Measurements from ENCODE around the gene PP2D1. TPM values are rescaled to one million over a fixed set of nuclear protein-coding genes. Genes with fewer than 3 reads are reported as not detected.
"Not testable (repeated sequence)": the region's sequence is repeated elsewhere in the genome, so short reads cannot be mapped to it uniquely, and the experiment has no call there.

PP2D1 gene
- total RNA-seq, 1 donor from 2014 or later: not detected

DNA sequence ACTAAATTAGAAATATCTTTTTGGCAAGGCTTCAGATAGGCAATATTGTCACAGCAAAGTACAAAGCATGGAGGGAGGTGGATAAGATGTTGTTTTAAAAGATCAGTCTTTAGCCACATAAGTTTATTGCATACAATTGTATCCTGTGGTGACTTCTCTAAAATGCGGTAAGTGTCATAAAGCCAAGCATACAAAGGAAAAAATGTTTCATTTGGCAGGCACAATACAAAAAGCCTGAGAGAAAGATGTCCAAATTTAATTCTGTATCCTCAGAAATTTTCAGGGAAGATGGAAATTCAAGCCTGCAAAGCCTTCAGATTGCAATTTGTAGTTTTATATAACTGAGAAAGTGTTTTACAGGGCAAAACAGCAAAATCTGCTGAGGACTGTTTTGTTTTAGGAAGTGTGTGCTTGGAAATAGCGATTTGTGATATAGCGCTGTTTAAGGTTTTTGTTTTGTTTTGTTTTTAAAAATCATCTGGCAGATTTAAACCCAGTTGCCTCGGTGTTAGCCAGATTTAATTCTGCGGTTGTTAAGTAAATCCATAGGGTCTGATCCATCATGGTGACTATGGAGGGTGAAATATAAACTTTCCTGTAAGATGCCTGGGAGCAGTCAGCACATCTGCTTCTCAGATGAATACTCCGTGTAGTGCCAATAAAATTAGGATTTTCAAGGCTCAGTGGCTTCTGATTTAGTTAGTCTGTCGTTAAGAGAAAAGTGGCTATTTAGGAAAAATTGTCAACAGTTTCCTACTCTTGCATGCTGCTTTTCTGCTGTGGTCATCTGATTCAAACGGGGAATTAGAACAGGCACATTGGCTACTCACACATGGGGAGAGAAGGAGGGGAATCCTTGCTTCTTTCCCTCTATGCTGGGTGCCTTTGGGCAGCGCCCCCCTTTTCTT lies 36.2 kb upstream of the PP2D1 start:
- no peak overlapping the region for H3K27ac Mint-ChIP-seq
- no peaks in the 10 kb centered on the region for H3K9me3 Mint-ChIP-seq
- no peaks in the 10 kb centered on the region for H3K27me3 Mint-ChIP-seq (ENCODE audit: insufficient read depth)
- no peak overlapping the region for H3K4me3 Mint-ChIP-seq
- H3K4me1 Mint-ChIP-seq (ENCODE audit: low read depth): peaks cover 88% of the 10 kb centered on the region
- intact Hi-C loops (cut with micrococcal nuclease): no loop called here
- DNase-seq (ENCODE audit: low spot score): no peak
- H3K36me3 Mint-ChIP-seq (ENCODE audit: low read depth): peaks cover 10% of the 10 kb centered on the region

DNA sequence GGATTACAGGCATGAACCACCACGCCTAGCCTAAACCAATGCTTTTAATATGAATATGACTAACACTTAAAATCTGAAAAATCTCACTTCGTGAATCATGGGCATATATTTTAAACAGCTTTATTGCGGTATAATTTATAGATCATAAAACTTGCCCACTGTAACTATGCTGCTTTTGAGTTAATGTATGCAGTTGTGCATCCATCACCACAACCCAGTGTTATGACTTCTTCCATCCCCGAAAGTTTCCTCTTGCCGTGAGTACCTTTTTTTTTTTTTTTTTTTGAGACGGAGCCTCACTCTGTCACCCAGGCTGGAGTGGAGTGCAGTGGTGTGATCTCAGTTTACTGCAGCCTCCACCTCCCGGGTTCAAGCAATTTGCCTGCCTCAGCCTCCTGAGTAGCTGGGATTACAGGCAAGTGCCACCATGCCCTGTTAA lies 35.3 kb upstream of the PP2D1 start:
- no peaks in the 10 kb centered on the region for H3K9me3 Mint-ChIP-seq
- H3K4me3 Mint-ChIP-seq: no peak overlapping the region
- DNase-seq (ENCODE audit: low spot score): no peak
- peaks cover 10% of the 10 kb centered on the region for H3K36me3 Mint-ChIP-seq (ENCODE audit: low read depth)
- no peaks in the 10 kb centered on the region for H3K27me3 Mint-ChIP-seq (ENCODE audit: insufficient read depth)
- intact Hi-C loops (cut with micrococcal nuclease): no loop called here
- peaks cover 88% of the 10 kb centered on the region for H3K4me1 Mint-ChIP-seq (ENCODE audit: low read depth)
- no peak overlapping the region for H3K27ac Mint-ChIP-seq

DNA sequence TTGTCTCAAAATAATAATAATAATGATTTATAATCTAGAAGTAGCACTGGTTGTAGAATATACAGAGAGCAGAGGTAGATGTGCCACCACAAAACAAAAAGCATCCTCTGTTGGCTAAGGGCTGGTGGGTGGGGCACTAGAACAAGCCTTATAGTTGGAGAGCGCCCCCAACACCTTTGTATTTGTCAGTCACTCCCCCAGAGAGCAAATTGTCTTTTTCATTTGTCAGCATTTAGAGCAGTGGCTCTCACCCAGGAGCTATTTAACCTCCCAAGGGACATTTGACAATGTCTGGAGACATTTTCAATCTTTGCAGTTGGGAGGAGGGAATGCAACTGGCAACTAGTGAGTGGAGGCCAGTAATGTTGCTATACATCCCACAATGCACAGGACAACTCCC lies 34.5 kb upstream of the PP2D1 start:
- no peaks in the 10 kb centered on the region for H3K27me3 Mint-ChIP-seq (ENCODE audit: insufficient read depth)
- no peak for DNase-seq (ENCODE audit: low spot score)
- H3K36me3 Mint-ChIP-seq (ENCODE audit: low read depth): peaks cover 10% of the 10 kb centered on the region
- no peak overlapping the region for H3K27ac Mint-ChIP-seq
- intact Hi-C loops (cut with micrococcal nuclease): no loop called here
- no peaks in the 10 kb centered on the region for H3K9me3 Mint-ChIP-seq
- H3K4me1 Mint-ChIP-seq (ENCODE audit: low read depth): peaks cover 88% of the 10 kb centered on the region
- no peak overlapping the region for H3K4me3 Mint-ChIP-seq

DNA sequence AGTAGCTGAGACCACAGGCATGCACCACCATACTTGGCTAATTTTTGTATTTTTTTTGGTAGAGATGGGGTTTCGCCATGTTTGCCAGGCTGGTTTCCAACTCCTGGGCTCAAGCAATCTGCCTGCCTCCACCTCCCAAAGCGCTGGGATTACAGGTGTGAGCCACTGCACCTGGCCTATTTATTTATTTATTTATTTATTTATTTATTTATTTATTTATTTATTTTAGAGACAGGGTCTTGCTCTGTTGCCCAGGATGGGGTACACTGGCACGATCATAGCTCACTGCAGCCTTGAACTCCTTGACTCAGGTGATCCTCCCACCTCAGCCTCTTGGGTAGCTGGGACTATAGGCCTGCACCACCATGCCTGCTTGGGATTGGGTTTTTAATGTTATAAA lies 33.1 kb upstream of the PP2D1 start:
- DNase-seq (ENCODE audit: low spot score); H3K4me3 Mint-ChIP-seq; H3K9me3 Mint-ChIP-seq; intact Hi-C loops (cut with micrococcal nuclease); H3K27me3 Mint-ChIP-seq (ENCODE audit: insufficient read depth); H3K36me3 Mint-ChIP-seq (ENCODE audit: low read depth); H3K27ac Mint-ChIP-seq: not testable (repeated sequence)
- peaks cover 76% of the 10 kb centered on the region for H3K4me1 Mint-ChIP-seq (ENCODE audit: low read depth)

- no peak for DNase-seq (ENCODE audit: low spot score)
- Mint-ChIP-seq H3K27ac (peak overlapping the region; percentile 87), H3K36me3 (ENCODE audit: low read depth) (peaks cover 6% of the 10 kb centered on the region), H3K4me1 (ENCODE audit: low read depth) (peaks cover 73% of the 10 kb centered on the region), H3K27me3 (ENCODE audit: insufficient read depth) (no peaks in the 10 kb centered on the region), H3K4me3 (peak overlapping the region; percentile 99), H3K9me3 (no peaks in the 10 kb centered on the region)
- intact Hi-C loops (cut with micrococcal nuclease): no loop called here
Measured at GRCh38 chr3:20043825-20044224, 31.8 kb upstream of the PP2D1 start.

DNA sequence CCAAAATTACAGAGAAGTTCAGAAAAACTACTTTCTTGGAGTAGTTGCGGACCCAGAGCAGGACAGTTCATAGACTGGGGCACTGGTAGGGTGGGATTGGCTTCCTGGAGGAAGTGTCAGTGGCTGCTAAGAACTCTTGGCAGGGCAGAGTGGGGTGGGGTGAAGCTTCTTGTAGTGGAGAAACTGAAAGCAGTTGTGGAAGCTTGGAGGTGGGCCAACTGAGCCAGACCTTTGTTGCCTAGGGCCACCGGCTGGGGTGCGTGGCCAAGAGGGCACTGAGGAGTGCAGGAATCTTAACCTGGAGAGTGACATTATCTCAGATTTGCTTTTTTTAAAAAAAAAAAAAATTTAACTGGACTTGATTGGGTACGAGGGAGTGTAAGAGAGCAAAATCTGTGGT lies 31.3 kb upstream of the PP2D1 start:
- Mint-ChIP-seq H3K4me1 (ENCODE audit: low read depth) (peaks cover 74% of the 10 kb centered on the region), H3K27ac (peak overlapping the region; percentile 87), H3K4me3 (peak overlapping the region; percentile 99), H3K36me3 (ENCODE audit: low read depth) (peaks cover 6% of the 10 kb centered on the region), H3K9me3 (no peaks in the 10 kb centered on the region), H3K27me3 (ENCODE audit: insufficient read depth) (no peaks in the 10 kb centered on the region)
- DNase-seq (ENCODE audit: low spot score): peak; percentile 45
- intact Hi-C loops (cut with micrococcal nuclease): no loop called here

GRCh38 chr3:20042331-20042730 lies 30.3 kb upstream of the PP2D1 start:
- Mint-ChIP-seq H3K4me3 (peak overlapping the region; percentile 99), H3K36me3 (ENCODE audit: low read depth) (peaks cover 3% of the 10 kb centered on the region), H3K9me3 (no peaks in the 10 kb centered on the region), H3K4me1 (ENCODE audit: low read depth) (peaks cover 73% of the 10 kb centered on the region), H3K27ac (peak overlapping the region; percentile 98), H3K27me3 (ENCODE audit: insufficient read depth) (no peaks in the 10 kb centered on the region)
- no peak for DNase-seq (ENCODE audit: low spot score)
- intact Hi-C loops (cut with micrococcal nuclease): no loop called here

- H3K27ac Mint-ChIP-seq: peak overlapping the region; percentile 98
- no peaks in the 10 kb centered on the region for H3K9me3 Mint-ChIP-seq
- intact Hi-C loops (cut with micrococcal nuclease): loop anchor here (1.0 kb wide), 3 partner anchors 13 to 110 kb away; partner anchors contain the start of gene RAB5A
- H3K4me1 Mint-ChIP-seq (ENCODE audit: low read depth): peaks cover 70% of the 10 kb centered on the region
- H3K4me3 Mint-ChIP-seq: peak overlapping the region; percentile 99
- no peaks in the 10 kb centered on the region for H3K27me3 Mint-ChIP-seq (ENCODE audit: insufficient read depth)
- peak; percentile 72 for DNase-seq (ENCODE audit: low spot score)
- H3K36me3 Mint-ChIP-seq (ENCODE audit: low read depth): peaks cover 1% of the 10 kb centered on the region
Measured at GRCh38 chr3:20041197-20041780, 29.2 kb upstream of the PP2D1 start.

DNA sequence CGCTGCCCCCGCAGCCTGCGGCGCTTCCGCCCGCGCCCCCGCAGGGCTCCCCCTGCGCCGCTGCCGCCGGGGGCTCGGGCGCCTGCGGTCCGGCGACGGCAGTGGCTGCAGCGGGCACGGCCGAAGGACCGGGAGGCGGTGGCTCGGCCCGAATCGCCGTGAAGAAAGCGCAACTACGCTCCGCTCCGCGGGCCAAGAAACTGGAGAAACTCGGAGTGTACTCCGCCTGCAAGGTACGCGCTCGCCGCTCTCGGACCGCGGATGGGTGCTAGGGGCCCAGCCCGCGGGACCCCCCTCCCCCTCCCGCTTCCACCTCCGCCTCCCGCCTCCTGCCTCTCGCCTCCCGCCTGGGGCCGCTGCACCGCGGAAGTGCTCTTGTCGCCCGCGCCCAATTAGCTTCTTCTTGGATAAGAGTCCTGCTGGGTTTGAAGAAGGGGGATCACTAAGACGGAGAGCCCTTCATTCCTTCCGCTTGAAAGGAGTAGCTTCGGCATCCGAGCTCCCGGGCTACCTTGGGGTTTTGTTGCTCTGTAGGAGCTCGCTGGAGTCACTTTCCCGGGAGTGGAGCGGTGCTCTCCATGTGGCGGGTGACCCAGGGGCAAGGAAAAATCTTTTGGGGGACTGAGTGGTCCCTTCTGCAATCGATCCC lies 28.6 kb upstream of the PP2D1 start:
- Mint-ChIP-seq H3K27me3 (ENCODE audit: insufficient read depth) (no peaks in the 10 kb centered on the region), H3K36me3 (ENCODE audit: low read depth) (peaks cover 1% of the 10 kb centered on the region), H3K4me3 (peak overlapping the region; percentile 99), H3K4me1 (ENCODE audit: low read depth) (peaks cover 64% of the 10 kb centered on the region), H3K27ac (peak overlapping the region; percentile 98), H3K9me3 (no peaks in the 10 kb centered on the region)
- intact Hi-C loops (cut with micrococcal nuclease): loop anchor here (1.0 kb wide), 3 partner anchors 14 to 109 kb away; partner anchors contain the start of gene RAB5A
- DNase-seq (ENCODE audit: low spot score): peak; percentile 59

DNA sequence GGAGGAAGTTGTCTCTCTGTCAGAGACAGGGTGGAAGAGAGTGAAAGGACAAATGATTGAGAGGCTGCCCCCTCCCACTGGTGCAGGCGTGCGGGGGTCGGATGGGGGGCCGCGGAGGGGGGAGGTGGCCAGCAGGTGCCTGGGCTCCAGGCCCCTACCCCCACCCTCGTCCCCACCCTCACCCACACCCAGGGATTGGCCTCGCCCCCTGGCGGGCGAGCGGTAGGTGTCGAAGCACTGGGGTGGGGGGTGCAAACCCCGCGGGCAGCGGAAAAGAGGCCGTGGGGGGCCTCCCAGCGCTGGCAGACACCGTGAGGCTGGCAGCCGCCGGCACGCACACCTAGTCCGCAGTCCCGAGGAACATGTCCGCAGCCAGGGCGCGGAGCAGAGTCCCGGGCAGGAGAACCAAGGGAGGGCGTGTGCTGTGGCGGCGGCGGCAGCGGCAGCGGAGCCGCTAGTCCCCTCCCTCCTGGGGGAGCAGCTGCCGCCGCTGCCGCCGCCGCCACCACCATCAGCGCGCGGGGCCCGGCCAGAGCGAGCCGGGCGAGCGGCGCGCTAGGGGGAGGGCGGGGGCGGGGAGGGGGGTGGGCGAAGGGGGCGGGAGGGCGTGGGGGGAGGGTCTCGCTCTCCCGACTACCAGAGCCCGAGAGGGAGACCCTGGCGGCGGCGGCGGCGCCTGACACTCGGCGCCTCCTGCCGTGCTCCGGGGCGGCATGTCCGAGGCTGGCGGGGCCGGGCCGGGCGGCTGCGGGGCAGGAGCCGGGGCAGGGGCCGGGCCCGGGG lies 27.9 kb upstream of the PP2D1 start, which contains the start of gene KAT2B:
KAT2B (plus strand) TSS at position 682 of the 783 bp plus-strand sequence; CDS start at position 714, 32 bp downstream.
- Mint-ChIP-seq H3K4me3 (peak within 1 kb of the TSS; percentile 99), H3K27ac (peak within 1 kb of the TSS; percentile 98), H3K9me3 (no peaks in the 10 kb centered on the region), H3K36me3 (ENCODE audit: low read depth) (peaks cover 1% of the 10 kb centered on the region), H3K27me3 (ENCODE audit: insufficient read depth) (no peaks in the 10 kb centered on the region), H3K4me1 (ENCODE audit: low read depth) (peaks cover 61% of the 10 kb centered on the region)
- peak; percentile 75 for DNase-seq (ENCODE audit: low spot score)
- intact Hi-C loops (cut with micrococcal nuclease): loop anchor here (1.0 kb wide), 4 partner anchors 21 to 155 kb away; partner anchors contain the start of gene SGO1

- no peaks in the 10 kb centered on the region for H3K27me3 Mint-ChIP-seq (ENCODE audit: insufficient read depth)
- H3K36me3 Mint-ChIP-seq (ENCODE audit: low read depth): peaks cover 1% of the 10 kb centered on the region
- no peak for DNase-seq (ENCODE audit: low spot score)
- H3K27ac Mint-ChIP-seq: peak overlapping the region; percentile 92
- peak overlapping the region; percentile 86 for H3K4me3 Mint-ChIP-seq
- peaks cover 57% of the 10 kb centered on the region for H3K4me1 Mint-ChIP-seq (ENCODE audit: low read depth)
- H3K9me3 Mint-ChIP-seq: no peaks in the 10 kb centered on the region
- intact Hi-C loops (cut with micrococcal nuclease): loop anchor here (1.0 kb wide), 4 partner anchors 22 to 154 kb away; partner anchors contain the start of gene SGO1
Measured at GRCh38 chr3:20039466-20039764, 27.4 kb upstream of the PP2D1 start.
